HL-60/S4 treated with retinoic acid at 250 ng/mL for 4 days and 3 days (cell line): ENCODE data around the gene ACYP2.
"Not testable (repeated sequence)": the region's sequence is repeated elsewhere in the genome, so short reads cannot be mapped to it uniquely, and the experiment has no call there.

ENCODE experiments used
- in situ Hi-C: fragments of 300-500 bp; cut with MboI; formaldehyde crosslinking; loops from 2 replicates; pipeline ENCODE4 v1.7.0; 2022; ENCODE audit warnings: low sequenced_read_pairs

ACYP2 gene

DNA sequence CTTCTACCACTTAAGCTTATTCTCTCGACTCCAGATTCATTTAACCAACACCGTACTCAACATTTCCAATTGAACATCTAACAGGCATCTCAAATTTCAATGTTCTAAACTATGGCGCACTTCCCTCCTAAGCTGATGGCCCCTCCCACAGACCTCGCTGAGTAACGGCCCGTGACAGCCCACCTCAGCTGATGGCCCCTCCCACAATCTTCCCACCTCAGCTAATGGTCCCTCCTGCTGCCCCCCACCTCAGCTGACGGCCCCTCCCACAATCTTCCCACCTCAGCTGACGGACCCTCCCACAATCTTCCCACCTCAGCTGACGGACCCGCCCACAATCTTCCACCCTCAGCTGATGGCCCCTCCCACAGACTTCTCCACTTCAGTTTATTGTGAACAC, 197.7 kb downstream of the ACYP2 start:
- in situ Hi-C loops = no loop called here

DNA sequence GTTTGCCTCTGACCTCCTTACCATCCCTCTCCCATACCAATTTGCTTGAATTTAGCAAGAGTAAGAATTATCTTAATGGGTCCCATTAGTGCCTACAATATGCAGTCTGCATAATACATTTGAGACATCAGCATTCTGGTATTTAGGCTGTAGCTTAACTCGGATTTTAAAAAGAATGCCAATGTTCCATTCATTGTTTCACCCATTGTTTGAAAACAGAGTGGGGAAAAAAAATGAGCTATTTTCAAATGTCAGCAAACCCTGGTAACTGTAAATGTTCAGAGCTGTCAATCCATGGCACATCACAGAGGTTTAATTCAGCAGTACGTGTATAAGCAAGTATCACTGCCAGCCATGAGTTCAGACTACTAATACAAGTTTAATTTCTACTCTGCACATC, 202.6 kb downstream of the ACYP2 start:
- in situ Hi-C loops = no loop called here

DNA sequence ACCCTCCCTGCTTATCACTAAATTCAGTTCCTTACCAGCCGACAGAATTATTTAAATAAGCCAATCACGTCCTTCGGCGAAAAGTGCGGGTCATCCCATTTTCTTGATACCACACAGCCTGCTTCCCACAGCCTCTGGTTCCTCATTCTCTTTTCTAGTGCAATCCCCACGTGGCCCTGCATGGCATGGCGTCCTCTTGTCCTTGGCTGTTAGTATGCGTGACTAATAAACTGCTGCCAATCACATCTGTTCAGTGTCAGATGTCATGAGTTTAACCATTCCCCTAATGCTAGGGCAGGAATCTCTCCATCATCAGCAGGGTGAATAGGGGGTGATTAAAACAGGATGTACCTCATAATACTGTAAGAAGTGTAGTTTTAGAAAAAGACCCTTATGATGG, 203.4 kb downstream of the ACYP2 start:
- in situ Hi-C loops = no loop called here

DNA sequence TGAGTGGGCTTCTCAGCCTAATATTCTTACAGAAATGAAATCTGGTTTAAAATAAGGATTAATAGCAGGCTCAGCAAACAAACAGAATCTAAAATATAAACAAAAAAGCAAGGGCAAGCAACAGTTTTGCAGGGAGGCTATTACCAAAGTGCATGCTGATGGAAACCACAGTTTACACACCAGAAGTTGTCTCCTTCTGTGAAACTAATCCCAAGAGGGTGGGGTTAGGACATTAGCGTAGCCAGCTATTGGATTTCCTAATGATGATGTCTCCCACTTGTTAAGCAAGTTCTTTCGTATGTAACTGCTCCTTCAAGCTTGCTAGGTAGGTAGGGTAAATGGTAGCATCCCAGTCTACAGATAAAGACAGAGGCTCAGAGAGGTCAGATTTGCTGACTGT, 205.6 kb downstream of the ACYP2 start:
- in situ Hi-C loops = no loop called here

DNA sequence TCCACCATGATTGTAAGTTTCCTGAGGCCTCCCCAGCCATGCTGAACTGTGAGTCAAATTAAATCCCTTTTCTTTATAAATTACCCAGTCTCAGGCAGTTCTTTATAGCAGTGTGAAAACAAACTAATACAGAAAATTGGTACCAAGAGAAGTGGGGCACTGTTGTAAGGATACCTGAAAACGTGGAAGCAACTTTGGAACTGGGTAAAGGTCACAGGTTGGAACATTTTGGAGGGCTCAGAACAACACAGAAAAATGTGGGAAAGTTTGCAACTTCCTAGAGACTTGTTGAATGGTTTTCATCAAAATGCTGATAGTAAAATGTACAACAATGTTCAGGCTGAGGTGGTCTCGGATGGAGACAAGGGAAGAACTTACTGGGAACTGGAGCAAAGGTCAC, 209.1 kb downstream of the ACYP2 start:
- in situ Hi-C loops = not testable (repeated sequence)

DNA sequence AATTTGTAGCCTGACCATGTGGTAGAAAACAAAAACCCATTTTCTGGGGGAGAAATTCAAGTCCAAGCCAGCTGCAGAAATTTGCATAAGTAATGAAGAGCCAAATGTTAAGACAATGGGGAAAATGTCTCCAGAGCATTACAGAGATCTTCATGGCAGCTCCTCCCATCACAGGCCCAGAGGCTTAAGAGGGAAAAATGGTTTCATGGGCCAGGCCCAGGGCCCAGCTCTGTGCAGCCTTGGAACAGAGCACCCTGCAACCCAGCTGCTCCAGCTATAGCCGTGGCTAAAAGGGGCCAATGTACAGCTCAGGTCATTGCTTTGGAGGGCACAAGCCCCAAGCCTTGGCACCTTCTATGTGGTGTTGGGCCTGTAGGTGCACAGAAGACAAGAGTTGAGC, 209.7 kb downstream of the ACYP2 start:
- in situ Hi-C loops = no loop called here

DNA sequence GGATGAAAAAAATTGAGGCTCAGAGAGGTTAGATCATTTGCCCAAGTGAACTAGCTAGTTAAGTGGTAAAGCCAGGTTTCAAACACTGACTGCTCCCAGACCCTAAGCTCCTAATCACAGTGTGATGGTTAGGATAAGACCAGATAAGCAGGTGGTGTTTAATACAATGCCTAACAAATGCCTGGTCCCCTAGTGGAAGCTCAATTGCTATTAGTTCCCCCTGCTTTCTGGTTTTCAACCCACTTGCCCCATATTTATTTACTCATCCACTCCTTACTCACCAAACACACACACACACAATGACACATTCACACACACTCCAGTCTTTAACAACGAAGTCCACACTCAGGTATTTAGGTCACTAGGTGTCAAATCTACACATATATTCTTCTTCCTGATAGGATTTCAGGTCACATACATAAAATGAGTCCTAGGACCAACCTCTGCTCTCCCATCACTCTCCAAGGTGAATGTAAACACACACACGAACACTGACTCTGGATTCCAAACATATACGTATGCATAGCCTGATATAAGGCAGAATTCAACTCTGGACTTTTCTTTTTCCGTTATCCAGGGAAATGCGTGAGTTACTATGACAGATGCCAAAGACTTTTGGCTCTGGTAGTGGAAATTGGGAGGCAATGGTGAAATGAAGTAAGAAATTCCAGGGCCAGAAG, 214.2 kb downstream of the ACYP2 start:
- in situ Hi-C loops = no loop called here

DNA sequence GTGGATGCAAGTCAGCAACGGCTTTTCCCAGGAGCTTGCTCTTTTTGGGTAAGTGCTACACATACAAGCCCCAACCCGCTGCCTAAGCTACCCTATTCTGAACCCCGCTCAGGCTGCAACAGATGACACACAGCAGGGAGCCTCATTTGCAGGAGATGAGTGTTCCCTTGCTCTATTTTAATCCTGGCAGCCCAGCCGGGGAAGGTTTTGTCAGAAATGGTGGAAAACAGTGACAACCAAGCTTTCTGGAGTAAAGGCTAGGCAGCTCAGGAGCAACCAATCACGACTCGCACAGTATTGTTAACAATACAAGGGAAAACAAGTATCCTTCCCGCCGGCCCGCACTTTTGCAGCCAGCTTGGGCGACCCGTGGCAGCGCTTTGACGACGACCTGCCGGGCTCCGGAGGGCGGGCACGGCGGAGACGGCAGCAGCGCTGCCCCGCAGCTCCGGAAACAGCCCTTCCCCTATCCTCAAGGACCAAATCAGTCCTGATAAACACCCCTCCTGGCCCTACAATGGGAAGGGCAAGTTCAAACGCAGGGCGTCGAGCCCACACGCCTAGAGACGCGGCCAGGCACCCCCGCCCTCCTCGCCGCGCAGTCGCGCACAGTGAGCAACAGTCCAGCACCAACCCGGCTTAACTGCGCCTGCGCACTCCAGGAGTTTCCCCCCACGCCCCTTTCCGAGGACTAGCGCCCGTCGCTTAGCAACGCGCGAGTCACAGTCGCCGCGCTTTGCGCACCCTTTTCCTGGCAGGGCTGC, 214.9 kb downstream of the ACYP2 start:
- in situ Hi-C loops = no loop called here

DNA sequence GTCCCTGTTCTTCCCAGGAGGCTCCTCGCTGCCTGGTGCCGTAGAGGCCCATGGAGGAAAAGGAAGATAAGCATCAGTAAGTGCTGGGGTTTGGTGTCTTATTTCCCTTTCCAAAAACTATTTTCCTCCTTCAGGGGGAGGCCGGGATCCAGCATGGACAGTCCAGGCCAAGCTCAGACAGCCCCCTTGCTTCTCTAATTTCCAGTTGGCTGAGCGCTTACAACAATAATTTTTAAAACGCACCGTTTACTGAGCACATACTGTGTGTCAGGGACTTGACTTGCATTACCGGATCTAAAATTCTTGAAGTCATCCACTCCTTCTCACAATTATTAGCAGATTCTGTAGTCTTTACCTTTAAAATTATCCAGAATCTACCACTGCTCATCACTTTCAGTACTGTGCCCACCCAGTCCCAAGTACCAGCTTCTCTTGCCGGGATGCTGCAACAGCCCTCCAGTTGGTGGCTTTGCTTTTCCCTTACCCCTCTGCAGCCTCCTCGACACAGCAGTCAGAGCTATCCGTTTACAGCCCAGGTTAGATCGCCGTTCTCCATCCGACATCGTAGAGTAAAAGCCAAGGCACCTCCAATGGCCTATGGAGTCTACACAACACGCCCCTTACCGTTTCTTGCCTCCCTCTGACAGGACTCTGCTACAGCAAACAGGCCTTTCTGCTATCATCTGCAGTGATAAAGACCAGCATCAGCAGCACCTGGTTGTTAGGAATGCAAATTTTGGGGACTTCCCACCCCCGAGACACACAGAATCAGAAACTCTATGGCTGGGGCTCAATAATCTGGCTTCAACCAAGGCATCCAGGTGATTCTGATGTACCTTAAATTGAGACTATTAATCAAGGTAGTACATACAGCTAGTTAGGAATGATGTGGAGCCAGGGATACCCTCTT, 215.8 kb downstream of the ACYP2 start:
- in situ Hi-C loops = no loop called here

DNA sequence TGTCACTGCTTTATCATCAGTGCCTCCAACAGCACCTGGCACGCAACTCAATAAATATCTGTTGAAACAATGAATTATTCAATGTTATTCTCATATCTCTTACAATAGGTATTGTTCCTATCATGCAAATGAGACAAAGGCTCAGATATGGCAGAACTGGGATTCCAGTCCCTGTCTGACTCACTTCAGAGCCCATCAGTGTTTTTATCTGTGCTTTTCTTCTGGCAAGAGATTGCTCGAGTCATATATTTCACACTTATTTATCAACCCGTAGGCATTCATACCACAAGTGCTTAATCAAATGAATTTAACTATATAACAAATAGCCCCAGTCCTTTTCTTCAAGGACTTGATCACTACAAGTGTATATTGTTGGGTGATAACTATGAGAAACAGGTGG, 217.0 kb downstream of the ACYP2 start:
- in situ Hi-C loops = no loop called here

DNA sequence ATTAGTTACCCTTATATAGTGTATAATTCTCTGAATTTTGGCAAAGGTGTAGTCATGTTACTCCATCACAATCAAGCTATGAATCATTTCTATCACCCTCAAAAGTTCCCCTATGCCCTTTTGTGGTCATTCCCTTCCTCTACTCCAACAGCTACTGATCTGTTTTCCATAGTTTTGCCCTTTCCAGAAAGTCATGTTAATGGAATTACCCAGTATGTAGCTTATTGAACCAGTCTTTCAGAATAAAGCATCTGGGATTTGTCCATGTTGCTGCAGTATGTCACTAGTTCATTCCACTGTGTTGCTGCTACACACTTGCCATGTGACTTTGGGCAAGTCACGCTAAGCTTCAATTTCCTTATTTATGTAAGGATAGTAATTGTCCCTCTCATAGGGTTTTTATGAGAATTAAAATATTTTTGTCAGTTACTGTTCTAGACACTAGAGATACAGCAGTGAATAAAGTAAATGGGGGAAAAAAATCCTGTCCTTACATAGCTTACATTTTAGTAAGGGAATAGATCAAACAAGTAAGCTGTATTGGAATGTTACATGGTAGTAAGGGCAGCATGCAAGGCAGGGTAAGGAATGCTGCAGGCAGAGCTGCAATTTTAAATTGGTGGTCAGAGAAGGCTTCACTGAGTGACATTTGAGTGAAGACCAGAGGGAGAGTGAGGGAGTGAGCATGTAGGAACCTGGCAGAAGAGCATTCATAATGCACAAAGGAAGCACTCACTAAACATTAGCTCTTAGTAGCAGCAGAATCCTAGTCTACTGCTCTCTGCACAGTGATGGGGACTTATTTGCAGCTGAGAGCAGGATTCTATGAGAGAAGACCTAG, 220.9 kb downstream of the ACYP2 start:
- in situ Hi-C loops = no loop called here

DNA sequence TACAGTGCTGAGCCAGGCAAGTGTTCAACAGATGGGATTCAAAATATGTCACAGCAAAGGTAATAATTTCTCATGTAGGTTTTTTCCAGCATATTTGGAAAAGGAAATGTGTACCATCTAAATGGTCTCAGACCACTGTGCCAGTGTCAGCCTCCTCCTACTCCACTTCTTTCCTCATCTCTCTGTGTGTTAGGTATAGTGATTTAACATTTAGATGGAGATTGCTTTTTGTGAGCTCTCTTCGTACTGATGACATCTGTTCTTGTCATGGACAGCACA, 221.5 kb downstream of the ACYP2 start:
- in situ Hi-C loops = no loop called here

DNA sequence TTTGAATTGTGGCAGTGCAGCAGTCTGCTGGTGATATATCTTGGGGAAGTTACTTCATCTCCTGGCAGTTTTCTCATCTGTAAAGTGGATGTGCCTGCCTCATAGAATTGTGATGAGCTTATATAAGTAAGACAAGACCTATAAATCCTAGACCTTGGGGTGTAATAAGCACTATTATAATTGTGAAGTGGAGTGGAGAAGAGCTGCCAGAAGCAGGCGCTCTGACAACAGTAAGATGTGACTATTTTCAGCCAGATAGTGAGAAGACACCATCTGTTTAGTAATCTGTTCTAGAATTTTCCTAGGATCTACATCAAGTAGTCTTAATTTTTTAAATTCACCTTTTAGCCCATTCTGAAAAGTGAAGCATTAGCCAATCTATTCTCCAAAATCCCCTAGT, 226.2 kb downstream of the ACYP2 start:
- in situ Hi-C loops = no loop called here

DNA sequence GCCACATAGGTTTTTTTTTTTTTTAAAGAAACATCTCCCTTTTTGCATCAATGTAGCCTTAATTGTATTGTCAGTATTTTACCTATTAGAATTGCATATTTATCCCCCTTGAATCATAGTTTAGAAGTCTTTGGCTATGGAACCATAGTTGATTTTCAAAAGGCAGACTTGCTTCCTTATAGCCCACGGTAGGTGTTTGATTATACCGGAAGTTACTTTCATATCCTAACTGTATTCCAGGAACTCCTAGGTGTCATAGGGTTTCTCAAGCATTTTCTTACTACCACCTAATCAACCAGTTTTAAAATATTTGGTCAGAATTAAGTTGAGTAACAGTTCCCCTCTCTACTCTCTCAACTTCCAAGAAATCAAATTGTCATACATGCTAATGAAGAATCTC, 227.2 kb downstream of the ACYP2 start:
- in situ Hi-C loops = no loop called here

DNA sequence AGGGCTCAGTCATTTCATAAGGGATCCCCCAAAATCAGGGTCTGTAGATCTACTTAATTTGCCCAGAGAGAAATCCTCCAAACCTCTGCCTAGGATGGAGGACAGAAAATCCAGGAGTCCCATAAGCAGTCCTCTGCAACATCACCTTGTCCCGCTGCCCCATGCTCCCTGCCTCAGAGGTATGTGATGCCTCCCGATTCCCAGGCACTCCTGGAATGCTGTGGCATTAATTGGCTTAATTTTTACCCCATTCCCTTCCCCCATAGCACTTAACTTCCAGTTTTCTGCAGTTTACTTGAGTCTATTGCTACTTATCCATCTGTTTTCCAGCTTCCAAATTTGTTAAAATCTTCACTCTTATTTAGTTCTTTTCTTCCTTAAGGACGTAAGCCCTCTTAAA, 232.2 kb downstream of the ACYP2 start:
- in situ Hi-C loops = no loop called here

DNA sequence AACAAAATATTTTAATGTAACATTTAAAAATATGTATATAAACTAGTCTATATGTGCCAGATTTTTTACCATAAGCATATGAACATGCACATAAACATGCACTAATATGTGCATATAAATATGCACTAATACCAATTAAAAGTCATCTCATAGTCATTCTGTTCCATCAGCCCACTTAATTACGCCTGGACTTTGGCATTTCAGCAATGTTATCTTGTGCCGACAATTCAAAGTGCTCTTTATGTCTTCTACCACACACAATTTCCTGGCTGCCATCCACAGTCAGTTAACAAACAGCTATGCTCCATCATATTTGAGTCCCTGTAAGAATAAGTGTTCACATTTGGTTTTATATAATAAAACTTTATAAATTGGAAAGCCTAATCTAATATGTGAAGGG, 233.2 kb downstream of the ACYP2 start:
- in situ Hi-C loops = no loop called here

DNA sequence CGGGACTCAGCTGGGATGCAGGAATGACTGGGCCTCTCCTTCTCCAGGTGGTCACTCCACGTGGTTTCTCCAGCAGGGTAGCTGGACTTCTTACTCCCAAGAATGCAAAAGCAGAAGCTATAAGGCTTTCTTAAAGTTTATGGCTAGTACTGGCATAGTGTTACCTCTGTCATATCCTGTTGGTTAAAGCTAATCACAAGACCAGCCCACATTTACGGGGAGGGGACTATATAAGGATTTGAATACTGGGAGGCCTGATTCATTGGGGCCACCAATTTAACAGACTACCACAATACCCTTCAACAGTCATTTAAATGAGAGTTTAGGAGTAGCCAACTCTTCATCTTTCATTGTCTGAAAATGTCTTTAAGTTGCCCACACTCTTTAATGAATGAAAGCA, 235.0 kb downstream of the ACYP2 start:
- in situ Hi-C loops = no loop called here

DNA sequence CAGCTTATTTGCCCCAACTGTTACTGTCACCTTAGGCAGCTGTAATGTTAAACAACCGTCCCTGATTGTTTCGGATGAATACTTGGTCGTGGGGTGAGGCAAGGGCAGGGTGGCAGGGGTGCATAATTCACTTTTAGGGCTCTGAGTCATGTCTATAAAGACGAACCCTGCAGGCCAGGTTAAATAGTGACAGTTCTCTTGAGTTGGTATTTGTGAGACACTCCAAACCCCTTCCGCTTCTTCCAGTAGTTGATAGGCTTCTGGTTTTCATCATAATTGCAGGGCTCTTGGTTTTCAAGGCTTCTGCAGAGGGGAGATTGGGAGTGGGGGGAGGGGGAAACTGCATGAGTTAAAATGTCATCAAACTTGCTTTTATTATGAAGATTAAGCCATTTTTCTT, 237.8 kb downstream of the ACYP2 start:
- in situ Hi-C loops = no loop called here
